ENCODE measurements around the gene CDYL2. TPM values are rescaled to one million over a fixed set of nuclear protein-coding genes. Genes with fewer than 3 reads are reported as not detected.
A peak's percentile ranks its signal among the peaks of the same experiment; 100 is the strongest.
"Not testable (repeated sequence)": the region's sequence is repeated elsewhere in the genome, so short reads cannot be mapped to it uniquely, and the experiment has no call there.

CDYL2 gene
- total RNA-seq, 1 donor from 2014 or later: 26.5 TPM

DNA sequence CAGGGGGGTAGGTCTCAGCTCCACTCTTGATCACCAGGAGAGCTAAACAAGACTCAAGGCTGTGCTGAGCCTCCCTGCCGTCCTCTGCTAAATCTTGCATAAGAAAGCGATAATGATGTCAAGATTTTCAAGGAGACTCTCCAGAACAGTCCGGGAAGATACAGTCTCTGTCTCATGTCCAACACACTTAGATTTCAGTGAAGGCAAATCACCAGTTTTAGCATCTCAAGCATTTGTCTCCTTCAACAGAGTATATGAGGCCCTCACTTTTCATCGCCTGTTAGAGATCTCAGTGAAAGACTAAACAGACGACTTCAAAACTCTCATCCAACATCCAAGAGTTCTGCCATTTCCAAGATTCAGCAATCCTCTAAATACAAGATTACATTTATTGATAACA is 13.6 kb downstream of the CDYL2 start:
- H3K27ac Mint-ChIP-seq (ENCODE audit: unreplicated experiment): no peak overlapping the region
- Histone ChIP-seq H3K36me3 (ENCODE audit: insufficient read depth, low read length) (no peaks in the 10 kb centered on the region), H3K4me3 (ENCODE audit: insufficient read depth, low read depth, low read length) (no peak overlapping the region), H3K4me2 (ENCODE audit: low read length) (no peak overlapping the region), H2AFZ (ENCODE audit: low read depth, low read length) (no peak overlapping the region), H4K20me1 (ENCODE audit: insufficient read depth, low read length) (peaks cover 28% of the 10 kb centered on the region), H3K27ac (ENCODE audit: low read depth, low read length) (no peak overlapping the region), H3K9ac (ENCODE audit: low read length) (no peak overlapping the region), H3K4me1 (ENCODE audit: insufficient read depth, low read length) (peaks cover 3% of the 10 kb centered on the region), H3K27me3 (ENCODE audit: insufficient read depth, low read length) (no peaks in the 10 kb centered on the region), H3K9me3 (ENCODE audit: insufficient read depth, low read depth, low read length) (no peaks in the 10 kb centered on the region), H3K79me2 (ENCODE audit: insufficient read depth, low read length) (peaks cover 25% of the 10 kb centered on the region)
- H3K4me1 Mint-ChIP-seq (ENCODE audit: low read depth, unreplicated experiment): peaks cover 2% of the 10 kb centered on the region
- H3K27me3 Mint-ChIP-seq (ENCODE audit: low read depth, unreplicated experiment): no peaks in the 10 kb centered on the region
- FAIRE-seq (no peak), DNase-seq (ENCODE audit: low read depth) (no peak)
- no peak for TF ChIP-seq EZH2 (IDR thresholded peaks at IDR 0.05; ENCODE audit: insufficient read depth, low read length)
- TF ChIP-seq, protein P1, sequence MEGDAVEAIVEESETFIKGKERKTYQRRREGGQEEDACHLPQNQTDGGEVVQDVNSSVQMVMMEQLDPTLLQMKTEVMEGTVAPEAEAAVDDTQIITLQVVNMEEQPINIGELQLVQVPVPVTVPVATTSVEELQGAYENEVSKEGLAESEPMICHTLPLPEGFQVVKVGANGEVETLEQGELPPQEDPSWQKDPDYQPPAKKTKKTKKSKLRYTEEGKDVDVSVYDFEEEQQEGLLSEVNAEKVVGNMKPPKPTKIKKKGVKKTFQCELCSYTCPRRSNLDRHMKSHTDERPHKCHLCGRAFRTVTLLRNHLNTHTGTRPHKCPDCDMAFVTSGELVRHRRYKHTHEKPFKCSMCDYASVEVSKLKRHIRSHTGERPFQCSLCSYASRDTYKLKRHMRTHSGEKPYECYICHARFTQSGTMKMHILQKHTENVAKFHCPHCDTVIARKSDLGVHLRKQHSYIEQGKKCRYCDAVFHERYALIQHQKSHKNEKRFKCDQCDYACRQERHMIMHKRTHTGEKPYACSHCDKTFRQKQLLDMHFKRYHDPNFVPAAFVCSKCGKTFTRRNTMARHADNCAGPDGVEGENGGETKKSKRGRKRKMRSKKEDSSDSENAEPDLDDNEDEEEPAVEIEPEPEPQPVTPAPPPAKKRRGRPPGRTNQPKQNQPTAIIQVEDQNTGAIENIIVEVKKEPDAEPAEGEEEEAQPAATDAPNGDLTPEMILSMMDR (IDR thresholded peaks at IDR 0.05; ENCODE audit: insufficient read depth, low read depth, low read length): no peak
- H3K36me3 Mint-ChIP-seq (ENCODE audit: low read depth, unreplicated experiment): peaks cover 4% of the 10 kb centered on the region
- peaks cover 9% of the 10 kb centered on the region for H3K9me3 Mint-ChIP-seq (ENCODE audit: unreplicated experiment)
- H3K4me3 Mint-ChIP-seq (ENCODE audit: unreplicated experiment): no peak overlapping the region

DNA sequence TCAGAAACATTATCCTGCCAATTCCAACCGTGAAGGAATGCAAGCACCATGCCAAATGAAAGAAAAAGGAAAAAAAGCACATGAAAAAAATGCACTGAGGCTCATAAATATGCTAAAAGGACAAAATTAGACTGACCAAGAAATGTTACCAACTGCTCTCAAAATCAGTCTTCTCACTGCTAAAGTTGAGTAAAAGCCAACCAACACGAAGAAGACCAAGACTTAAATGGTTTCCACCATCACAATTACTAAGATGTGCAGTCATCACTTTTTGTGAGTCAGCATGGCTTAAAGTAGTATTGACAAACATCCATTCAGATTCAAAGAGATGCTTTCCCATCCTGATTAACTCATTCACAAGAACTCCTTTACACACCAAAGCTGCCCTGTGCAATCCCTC is 16.4 kb downstream of the CDYL2 start:
- Histone ChIP-seq H3K27me3 (ENCODE audit: insufficient read depth, low read length) (no peaks in the 10 kb centered on the region), H3K27ac (ENCODE audit: low read depth, low read length) (no peak overlapping the region), H3K9ac (ENCODE audit: low read length) (no peak overlapping the region), H3K79me2 (ENCODE audit: insufficient read depth, low read length) (peaks cover 16% of the 10 kb centered on the region), H2AFZ (ENCODE audit: low read depth, low read length) (no peak overlapping the region), H4K20me1 (ENCODE audit: insufficient read depth, low read length) (peaks cover 29% of the 10 kb centered on the region), H3K4me3 (ENCODE audit: insufficient read depth, low read depth, low read length) (no peak overlapping the region), H3K4me2 (ENCODE audit: low read length) (no peak overlapping the region), H3K36me3 (ENCODE audit: insufficient read depth, low read length) (no peaks in the 10 kb centered on the region), H3K9me3 (ENCODE audit: insufficient read depth, low read depth, low read length) (no peaks in the 10 kb centered on the region), H3K4me1 (ENCODE audit: insufficient read depth, low read length) (peaks cover 3% of the 10 kb centered on the region)
- DNase-seq (ENCODE audit: low read depth): peak; percentile 54
- no peak overlapping the region for H3K4me3 Mint-ChIP-seq (ENCODE audit: unreplicated experiment)
- no peak overlapping the region for H3K27ac Mint-ChIP-seq (ENCODE audit: unreplicated experiment)
- peaks cover 13% of the 10 kb centered on the region for H3K9me3 Mint-ChIP-seq (ENCODE audit: unreplicated experiment)
- H3K4me1 Mint-ChIP-seq (ENCODE audit: low read depth, unreplicated experiment): peaks cover 2% of the 10 kb centered on the region
- TF ChIP-seq, protein P1 (IDR thresholded peaks at IDR 0.05; ENCODE audit: insufficient read depth, low read depth, low read length): no peak
- no peak for TF ChIP-seq EZH2 (IDR thresholded peaks at IDR 0.05; ENCODE audit: insufficient read depth, low read length)
- peaks cover 3% of the 10 kb centered on the region for H3K36me3 Mint-ChIP-seq (ENCODE audit: low read depth, unreplicated experiment)
- no peak for FAIRE-seq
- no peaks in the 10 kb centered on the region for H3K27me3 Mint-ChIP-seq (ENCODE audit: low read depth, unreplicated experiment)

DNA sequence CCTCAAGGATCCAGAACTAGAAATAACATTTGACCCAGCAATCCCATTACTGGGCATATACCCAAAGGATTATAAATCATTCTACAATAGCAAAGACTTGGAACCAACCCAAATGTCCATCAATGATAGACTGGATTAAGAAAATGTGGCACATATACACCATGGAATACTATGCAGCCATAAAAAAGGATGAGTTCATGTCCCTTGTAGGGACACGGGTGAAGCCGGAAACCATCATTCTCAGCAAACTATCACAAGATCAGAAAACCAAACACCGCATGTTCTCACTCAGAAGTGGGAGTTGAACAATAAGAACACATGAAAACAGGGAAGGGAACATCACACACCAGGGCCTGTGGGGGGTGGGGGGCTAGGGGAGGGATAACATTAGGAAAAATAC is 17.8 kb downstream of the CDYL2 start:
- H3K27me3 Mint-ChIP-seq (ENCODE audit: low read depth, unreplicated experiment); H3K4me3 Mint-ChIP-seq (ENCODE audit: unreplicated experiment); H3K4me1 ChIP-seq (ENCODE audit: insufficient read depth, low read length); H3K27me3 ChIP-seq (ENCODE audit: insufficient read depth, low read length); DNase-seq (ENCODE audit: low read depth); H3K9ac ChIP-seq (ENCODE audit: low read length); FAIRE-seq; H3K36me3 ChIP-seq (ENCODE audit: insufficient read depth, low read length); H3K4me2 ChIP-seq (ENCODE audit: low read length); H3K27ac ChIP-seq (ENCODE audit: low read depth, low read length); H3K27ac Mint-ChIP-seq (ENCODE audit: unreplicated experiment); H3K9me3 ChIP-seq (ENCODE audit: insufficient read depth, low read depth, low read length); H3K4me3 ChIP-seq (ENCODE audit: insufficient read depth, low read depth, low read length); H3K36me3 Mint-ChIP-seq (ENCODE audit: low read depth, unreplicated experiment); H2AFZ ChIP-seq (ENCODE audit: low read depth, low read length); H3K4me1 Mint-ChIP-seq (ENCODE audit: low read depth, unreplicated experiment); H3K79me2 ChIP-seq (ENCODE audit: insufficient read depth, low read length): not testable (repeated sequence)
- peaks cover 13% of the 10 kb centered on the region for H3K9me3 Mint-ChIP-seq (ENCODE audit: unreplicated experiment)
- peaks cover 14% of the 10 kb centered on the region for H4K20me1 ChIP-seq (ENCODE audit: insufficient read depth, low read length)
